ENCODE results near the gene MYOT. TPM values are rescaled to one million over a fixed set of nuclear protein-coding genes. Genes with fewer than 3 reads are reported as not detected.
"Not testable (repeated sequence)": the region's sequence is repeated elsewhere in the genome, so short reads cannot be mapped to it uniquely, and the experiment has no call there.

Gene MYOT
- total RNA-seq, 1 experiment from 2014 or later = not detected

GRCh38 chr5:137856916-137857862 is 10.5 kb upstream of the MYOT start:
- DNase-seq (ENCODE audit: low read depth) = no peak

- no peak for DNase-seq (ENCODE audit: low read depth)
Observed at GRCh38 chr5:137858223-137858916, 9.3 kb upstream of the MYOT start.

GRCh38 chr5:137858954-137859353 is 8.7 kb upstream of the MYOT start:
- DNase-seq (ENCODE audit: low read depth) = no peak

DNA sequence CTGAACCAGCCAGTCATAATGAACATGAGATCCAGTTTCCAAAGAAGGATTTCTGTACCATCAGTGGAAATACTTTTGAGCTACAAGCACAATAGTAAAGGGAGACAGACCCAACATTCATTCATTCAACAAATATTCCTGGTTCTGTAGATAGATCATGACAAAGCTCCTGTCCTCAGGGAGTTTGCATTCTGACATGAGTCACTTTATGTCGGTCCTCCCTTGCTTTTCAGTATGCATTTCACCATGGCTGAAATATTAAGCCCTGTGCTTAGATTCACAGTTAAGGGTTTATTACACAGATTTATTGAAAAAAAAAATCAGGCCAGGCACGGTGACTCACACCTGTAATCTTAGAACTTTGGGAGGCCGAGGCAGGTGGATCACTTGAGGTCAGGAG is 5.4 kb upstream of the MYOT start:
- DNase-seq (ENCODE audit: low read depth) = no peak

DNA sequence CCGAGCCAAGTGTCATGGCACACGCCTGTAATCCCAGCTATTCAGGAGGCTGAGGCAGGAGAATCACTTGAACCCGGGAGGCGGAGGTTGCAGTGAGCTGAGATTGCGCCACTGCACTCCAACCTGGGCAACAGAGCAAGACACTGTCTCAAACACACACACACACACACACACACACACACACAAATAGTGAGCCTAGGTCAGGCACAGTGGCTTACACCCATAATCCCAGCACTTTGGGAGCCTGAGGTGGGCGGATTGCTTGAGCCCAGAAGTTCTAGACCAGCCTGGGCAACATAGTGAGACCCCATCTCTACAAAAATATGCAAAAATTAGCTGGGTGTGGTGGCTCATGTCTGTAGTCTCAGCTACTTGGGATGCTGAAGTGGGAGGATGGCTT is 4.0 kb upstream of the MYOT start:
- not testable (repeated sequence) for DNase-seq (ENCODE audit: low read depth)

- DNase-seq (ENCODE audit: low read depth) = no peak
Observed at GRCh38 chr5:137866541-137867388, 895 bp upstream of the MYOT start.

GRCh38 chr5:137870647-137871339 is 3.1 kb downstream of the MYOT start:
- DNase-seq (ENCODE audit: low read depth) = no peak

GRCh38 chr5:137871571-137871970 is 3.9 kb downstream of the MYOT start:
- no peak for DNase-seq (ENCODE audit: low read depth)

DNA sequence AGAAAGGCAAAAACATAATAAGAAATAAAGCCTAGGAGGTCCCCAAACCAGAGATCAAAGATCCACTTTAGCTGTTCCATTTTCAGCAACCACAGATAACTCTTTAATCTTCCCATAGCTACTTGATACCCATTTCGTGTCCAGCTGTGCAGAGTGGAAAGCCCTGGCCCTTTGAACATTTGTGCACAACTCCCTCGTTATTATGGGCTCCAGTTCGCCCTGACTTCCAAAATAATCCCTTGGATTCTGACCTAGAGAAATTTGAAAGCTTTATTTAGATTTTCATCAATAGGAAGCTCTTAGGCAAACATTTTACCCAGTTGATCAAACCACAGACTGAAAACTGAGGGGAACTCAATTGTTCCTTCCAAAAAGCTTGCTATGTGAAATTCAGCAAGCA is 4.8 kb downstream of the MYOT start:
- DNase-seq (ENCODE audit: low read depth) = no peak

GRCh38 chr5:137876101-137876500 is 8.4 kb downstream of the MYOT start:
- DNase-seq (ENCODE audit: low read depth) = no peak

GRCh38 chr5:137880313-137880712 is 12.7 kb downstream of the MYOT start:
- no peak for DNase-seq (ENCODE audit: low read depth)

GRCh38 chr5:137887831-137888230 is 20.2 kb downstream of the MYOT start:
- DNase-seq (ENCODE audit: low read depth) = no peak

GRCh38 chr5:137888466-137888862 is 20.8 kb downstream of the MYOT start:
- no peak for DNase-seq (ENCODE audit: low read depth)

GRCh38 chr5:137888863-137889759 is 21.5 kb downstream of the MYOT start, which contains the start of gene PKD2L2:
TSS of gene PKD2L2 (plus strand) at chr5:137889457. CDS start at chr5:137889492, 35 bp downstream.
- DNase-seq (ENCODE audit: low read depth) = no peak

DNA sequence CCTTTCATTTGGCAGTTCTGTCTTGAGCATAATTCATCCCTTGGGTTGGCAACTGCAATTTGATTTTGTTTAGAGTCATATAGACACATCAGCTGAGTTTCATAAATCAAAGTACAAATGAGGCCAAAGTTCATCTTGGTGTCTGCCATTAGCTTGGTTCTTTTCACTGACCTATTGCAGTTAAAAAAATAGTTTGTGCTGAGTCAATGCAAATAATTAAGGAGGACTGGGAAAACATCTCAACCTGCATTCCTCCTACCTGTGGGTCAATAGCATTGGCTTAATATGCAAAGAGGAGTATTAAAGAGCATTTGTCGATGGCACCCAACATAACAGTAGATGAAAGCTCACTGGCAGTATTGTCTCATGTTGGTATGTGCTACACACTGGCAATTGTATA is 23.2 kb downstream of the MYOT start:
- no peak for DNase-seq (ENCODE audit: low read depth)

GRCh38 chr5:137891849-137892248 is 24.2 kb downstream of the MYOT start:
- no peak for DNase-seq (ENCODE audit: low read depth)

GRCh38 chr5:137894586-137894985 is 26.9 kb downstream of the MYOT start:
- DNase-seq (ENCODE audit: low read depth) = no peak

DNA sequence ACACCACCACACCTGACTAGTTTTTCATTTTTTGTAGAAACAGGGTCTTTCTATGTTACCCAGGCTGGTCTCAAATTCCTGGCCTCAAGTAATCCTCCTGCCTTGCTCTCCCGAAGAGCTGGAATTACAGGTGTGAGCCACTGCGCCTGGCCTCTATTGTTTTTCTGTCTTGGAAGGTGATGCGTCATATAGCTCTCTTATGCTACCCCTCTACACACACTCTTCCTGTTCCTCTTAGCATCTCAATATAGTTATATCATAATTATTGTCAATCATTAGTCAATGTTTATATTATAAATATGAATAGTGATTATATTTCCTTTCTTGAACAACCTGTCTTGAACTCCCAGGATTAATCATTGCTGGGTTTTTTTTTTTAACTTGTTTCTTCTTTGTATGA is 28.9 kb downstream of the MYOT start:
- DNase-seq (ENCODE audit: low read depth) = no peak

- no peak for DNase-seq (ENCODE audit: low read depth)
Observed at GRCh38 chr5:137899493-137899892, 31.8 kb downstream of the MYOT start.
